ENCODE measurements around the gene PNPLA7. TPM values are rescaled to one million over a fixed set of nuclear protein-coding genes. Genes with fewer than 3 reads are reported as not detected.

The PNPLA7 gene
- total and polyA plus RNA-seq, 2 donors (not counting 1 experiment from before 2014, with no cell fraction given), result 18.7 to 29.9 TPM

GRCh38 chr9:137477778-137478612, 72.2 kb downstream of the PNPLA7 start:
- Histone ChIP-seq H3K27ac (ENCODE audit: low read length in 2 of 2) (no peak overlapping the region), H3K4me2 (replicated peaks; ENCODE audit: low read depth, low read length, poor library complexity, severe bottlenecking) (no peak overlapping the region), H3K4me3 (ENCODE audit: control extremely low read depth in 1 of 5, extremely low read depth in 1 of 5, insufficient read depth in 1 of 5, low read depth in 2 of 5, low read length in 4 of 5) (no peak overlapping the region), H3K9me3 (ENCODE audit: control extremely low read depth in 1 of 3, control insufficient read depth in 2 of 3, insufficient read depth in 1 of 3, low read length in 2 of 3) (peaks cover 1 to 23% (median 13%) of the 10 kb centered on the region in 3 donors), H3K4me1 (ENCODE audit: control insufficient read depth in 2 of 2, insufficient read depth in 2 of 2, low read length in 2 of 2) (no peaks in the 10 kb centered on the region), H4K20me1 (ENCODE audit: control insufficient read depth, insufficient read depth, low read length, poor library complexity, severe bottlenecking) (no peaks in the 10 kb centered on the region), H2AFZ (ENCODE audit: insufficient read depth, low read depth, low read length, poor library complexity, severe bottlenecking) (no peak overlapping the region), H3K27me3 (replicated peaks in 1 of 4; ENCODE audit: control extremely low read depth in 1 of 4, control insufficient read depth in 3 of 4, insufficient read depth in 4 of 4, low read length in 3 of 4) (no peaks in the 10 kb centered on the region), H3K36me3 (replicated peaks in 1 of 2; ENCODE audit: control extremely low read depth in 1 of 2, control insufficient read depth in 1 of 2, extremely low read depth in 1 of 2, insufficient read depth in 2 of 2, low read length in 1 of 2) (no peaks in the 10 kb centered on the region), H3K9ac (ENCODE audit: low read length) (no peak overlapping the region), H3K79me2 (ENCODE audit: control insufficient read depth, insufficient read depth, low read length) (no peaks in the 10 kb centered on the region)
- ChIA-PET POLR2A (interaction anchor here (0.6 kb wide), 1 partner anchor 49 kb away, joined by 5 read pairs; no protein-coding TSS in a partner anchor), CTCF (no interaction called here)
- ATAC-seq (ENCODE audit: low read depth), result no peak
- H3K9me3 Mint-ChIP-seq (ENCODE audit: insufficient read depth), result peaks cover 16% of the 10 kb centered on the region
- no peak for TF ChIP-seq EZH2 (IDR thresholded peaks at IDR 0.05; ENCODE audit: borderline replicate concordance, insufficient read depth, low read depth, low read length, poor library complexity, severe bottlenecking)
- no peak for TF ChIP-seq CTCF (IDR thresholded peaks at IDR 0.05)
- no peaks in the 10 kb centered on the region for H3K27me3 Mint-ChIP-seq
- no peak overlapping the region for H3K4me3 Mint-ChIP-seq
- 91% methylated on average over 21 of the region's 29 CpGs for WGBS (ENCODE audit: insufficient coverage)
- DNase-seq, result no peak
- H3K27ac Mint-ChIP-seq, result no peak overlapping the region
- intact Hi-C loops (cut with micrococcal nuclease), result no loop called here
- no peaks in the 10 kb centered on the region for H3K4me1 Mint-ChIP-seq

GRCh38 chr9:137476856-137477255, 73.3 kb downstream of the PNPLA7 start:
- Mint-ChIP-seq H3K27ac (no peak overlapping the region), H3K27me3 (no peaks in the 10 kb centered on the region), H3K4me3 (no peak overlapping the region), H3K9me3 (ENCODE audit: insufficient read depth) (peaks cover 18% of the 10 kb centered on the region), H3K4me1 (no peaks in the 10 kb centered on the region)
- no peaks in the 10 kb centered on the region for H3K27me3 ChIP-seq (replicated peaks in 1 of 4; ENCODE audit: control extremely low read depth in 1 of 4, control insufficient read depth in 3 of 4, insufficient read depth in 4 of 4, low read length in 3 of 4)
- H3K4me2 ChIP-seq (replicated peaks; ENCODE audit: low read depth, low read length, poor library complexity, severe bottlenecking), result no peak overlapping the region
- ATAC-seq (ENCODE audit: low read depth) (no peak), DNase-seq (no peak)
- no peaks in the 10 kb centered on the region for H3K36me3 ChIP-seq (replicated peaks in 1 of 2; ENCODE audit: control extremely low read depth in 1 of 2, control insufficient read depth in 1 of 2, extremely low read depth in 1 of 2, insufficient read depth in 2 of 2, low read length in 1 of 2)
- 97% methylated on average over 6 of the region's 11 CpGs for WGBS (ENCODE audit: insufficient coverage)
- H4K20me1 ChIP-seq (ENCODE audit: control insufficient read depth, insufficient read depth, low read length, poor library complexity, severe bottlenecking), result no peaks in the 10 kb centered on the region
- intact Hi-C loops (cut with micrococcal nuclease), result no loop called here
- TF ChIP-seq CTCF (IDR thresholded peaks at IDR 0.05), result no peak
- no peak for TF ChIP-seq EZH2 (IDR thresholded peaks at IDR 0.05; ENCODE audit: borderline replicate concordance, insufficient read depth, low read depth, low read length, poor library complexity, severe bottlenecking)
- CTCF ChIA-PET, result no interaction called here
- no peak overlapping the region for H3K27ac ChIP-seq (ENCODE audit: low read length in 2 of 2)
- H2AFZ ChIP-seq (ENCODE audit: insufficient read depth, low read depth, low read length, poor library complexity, severe bottlenecking), result no peak overlapping the region
- no peaks in the 10 kb centered on the region for H3K79me2 ChIP-seq (ENCODE audit: control insufficient read depth, insufficient read depth, low read length)
- no peak overlapping the region for H3K9ac ChIP-seq (ENCODE audit: low read length)
- peaks cover 1 to 25% (median 13%) of the 10 kb centered on the region in 3 donors for H3K9me3 ChIP-seq (ENCODE audit: control extremely low read depth in 1 of 3, control insufficient read depth in 2 of 3, insufficient read depth in 1 of 3, low read length in 2 of 3)
- POLR2A ChIA-PET, result no interaction called here
- H3K4me3 ChIP-seq (ENCODE audit: control extremely low read depth in 1 of 5, extremely low read depth in 1 of 5, insufficient read depth in 1 of 5, low read depth in 2 of 5, low read length in 4 of 5), result no peak overlapping the region
- H3K4me1 ChIP-seq (ENCODE audit: control insufficient read depth in 2 of 2, insufficient read depth in 2 of 2, low read length in 2 of 2), result no peaks in the 10 kb centered on the region

Data from B cell (primary cell).